GM12801 (cell line): Measurements from ENCODE around the gene NID1.

Experiments
- CTCF ChIP-seq: IDR thresholded peaks from one replicate; pipeline ENCODE4 v1.5.1; 2011; ENCODE audit warnings: control low read depth; ENCODE audit not compliant: insufficient read length; ENCODE audit errors: extremely low read depth

Gene NID1

GRCh38 chr1:236107121-236107907 is 42.4 kb upstream of the NID1 start:
- no peak for TF ChIP-seq CTCF

- no peak for TF ChIP-seq CTCF
Measured at GRCh38 chr1:236103646-236104218, 38.8 kb upstream of the NID1 start.

GRCh38 chr1:236103059-236103458 is 38.2 kb upstream of the NID1 start:
- TF ChIP-seq CTCF, result no peak

GRCh38 chr1:236102611-236103010 is 37.7 kb upstream of the NID1 start:
- no peak for TF ChIP-seq CTCF

- TF ChIP-seq CTCF, result no peak
Measured at GRCh38 chr1:236101233-236102200, 36.6 kb upstream of the NID1 start.

- TF ChIP-seq CTCF, result no peak
Measured at GRCh38 chr1:236100799-236101198, 35.9 kb upstream of the NID1 start.

GRCh38 chr1:236099355-236099974 is 34.6 kb upstream of the NID1 start:
- TF ChIP-seq CTCF, result no peak
